ENCODE measurements around the gene RAD51B.

DNA sequence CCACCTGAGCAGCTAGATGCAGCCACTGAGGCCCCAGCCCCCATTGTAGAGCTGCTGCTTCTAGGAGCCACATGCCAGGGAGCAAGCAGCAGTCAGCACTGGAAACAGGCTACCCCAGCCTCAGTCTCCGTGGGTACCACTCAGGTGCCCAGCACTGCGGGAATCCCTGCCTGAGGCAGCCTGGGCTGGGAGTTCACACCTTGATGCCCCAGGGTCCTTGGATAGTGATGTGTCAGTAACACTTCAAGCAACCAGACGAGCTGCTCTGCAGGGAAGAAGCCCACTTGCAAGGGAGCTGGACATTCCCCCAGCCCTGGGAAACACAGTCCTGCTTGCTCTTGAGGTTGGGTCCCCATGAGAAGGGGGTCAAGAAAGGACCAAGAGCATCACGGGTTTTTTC, 882.6 kb downstream of the RAD51B start:
- TF ChIP-seq POLR2A (IDR thresholded peaks at IDR 0.05; ENCODE audit: low read depth, low read length) (no peak), TAF1 (IDR thresholded peaks at IDR 0.05; ENCODE audit: low read depth, low read length) (no peak)

Measured in GM12891 (cell line).